ENCODE results near the gene MRC2. TPM values are rescaled to one million over a fixed set of nuclear protein-coding genes. Genes with fewer than 3 reads are reported as not detected.

The MRC2 gene
- total RNA-seq, 1 donor from 2014 or later: 87.4 TPM

GRCh38 chr17:62702746-62703260 is 75.3 kb downstream of the MRC2 start:
- no peak for DNase-seq (ENCODE audit: low spot score)

- peak; percentile 44 for DNase-seq (ENCODE audit: low spot score)
These were observed 75.8 kb downstream of the MRC2 start for GRCh38 chr17:62703261-62703775.

GRCh38 chr17:62703776-62704380 is 76.4 kb downstream of the MRC2 start:
- peak; percentile 69 for DNase-seq (ENCODE audit: low spot score)

- no peak for DNase-seq (ENCODE audit: low spot score)
These were observed 77.0 kb downstream of the MRC2 start for GRCh38 chr17:62704381-62704971.

GRCh38 chr17:62705156-62705777 is 77.8 kb downstream of the MRC2 start:
- no peak for DNase-seq (ENCODE audit: low spot score)

GRCh38 chr17:62705778-62706597 is 78.5 kb downstream of the MRC2 start:
- no peak for DNase-seq (ENCODE audit: low spot score)

GRCh38 chr17:62706598-62707424 is 79.3 kb downstream of the MRC2 start:
- no peak for DNase-seq (ENCODE audit: low spot score)

- no peak for DNase-seq (ENCODE audit: low spot score)
These were observed 79.9 kb downstream of the MRC2 start for GRCh38 chr17:62707425-62707739.

- no peak for DNase-seq (ENCODE audit: low spot score)
These were observed 81.1 kb downstream of the MRC2 start for GRCh38 chr17:62708587-62708986.

- no peak for DNase-seq (ENCODE audit: low spot score)
These were observed 84.7 kb downstream of the MRC2 start for GRCh38 chr17:62712171-62712581.

GRCh38 chr17:62713086-62713881 is 85.8 kb downstream of the MRC2 start:
- no peak for DNase-seq (ENCODE audit: low spot score)

- no peak for DNase-seq (ENCODE audit: low spot score)
These were observed 86.7 kb downstream of the MRC2 start for GRCh38 chr17:62714016-62714777.

- no peak for DNase-seq (ENCODE audit: low spot score)
These were observed 88.5 kb downstream of the MRC2 start for GRCh38 chr17:62715882-62716390.

GRCh38 chr17:62716834-62717588 is 89.5 kb downstream of the MRC2 start:
- no peak for DNase-seq (ENCODE audit: low spot score)

GRCh38 chr17:62717589-62717855 is 90.1 kb downstream of the MRC2 start:
- DNase-seq (ENCODE audit: low spot score): no peak

- no peak for DNase-seq (ENCODE audit: low spot score)
These were observed 90.4 kb downstream of the MRC2 start for GRCh38 chr17:62717889-62718288.

GRCh38 chr17:62718429-62718828 is 91.0 kb downstream of the MRC2 start:
- DNase-seq (ENCODE audit: low spot score): no peak

- no peak for DNase-seq (ENCODE audit: low spot score)
These were observed 92.1 kb downstream of the MRC2 start for GRCh38 chr17:62719586-62719985.
